GM19240 (cell line): Measurements from ENCODE around the gene RWDD4.
"Not testable (repeated sequence)": the region's sequence is repeated elsewhere in the genome, so short reads cannot be mapped to it uniquely, and the experiment has no call there.

ENCODE experiments used
- DNase-seq: peaks from one replicate; pipeline ENCODE4 v3.0.0; 2011; ENCODE audit warnings: low spot score; ENCODE audit not compliant: insufficient read length

Gene RWDD4

DNA sequence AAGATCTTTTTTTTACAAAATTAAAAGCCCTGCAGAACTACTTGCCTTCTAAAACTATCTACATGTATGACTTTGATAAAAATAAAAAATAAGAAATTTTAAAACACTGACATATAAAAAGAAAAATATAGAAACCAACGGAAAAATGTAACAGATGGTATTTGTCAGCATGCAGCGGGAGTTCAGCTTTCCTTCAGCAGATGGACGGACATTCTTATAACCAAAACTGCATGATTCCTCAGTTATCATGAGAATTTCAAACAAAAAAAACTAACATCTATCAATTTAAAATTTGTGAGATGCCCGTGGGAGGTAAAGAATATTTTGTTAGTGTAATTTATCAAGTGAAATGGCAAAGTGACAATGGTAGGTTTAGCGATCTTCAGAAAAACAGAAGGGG is 23.2 kb downstream of the RWDD4 start:
- DNase-seq = no peak

DNA sequence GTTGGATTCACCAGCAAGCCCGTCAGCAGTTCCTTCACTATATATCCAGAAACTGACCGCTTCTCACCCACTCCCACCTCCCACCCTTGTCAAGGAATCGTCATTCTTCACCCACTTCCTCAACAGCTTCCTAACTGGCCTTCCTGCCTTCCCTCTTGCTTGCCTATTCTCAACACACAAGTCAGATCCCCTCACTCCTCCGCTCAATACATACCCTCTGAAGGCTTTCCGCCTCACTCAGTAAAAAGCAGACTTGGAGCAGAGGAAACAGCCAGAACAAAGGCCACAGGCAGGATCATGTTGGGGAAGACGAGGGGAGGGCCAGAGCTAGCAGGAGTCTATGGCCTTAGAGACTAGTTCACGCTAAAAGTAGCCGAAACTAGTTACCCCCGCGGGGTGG is 23.7 kb downstream of the RWDD4 start:
- no peak for DNase-seq

- DNase-seq = no peak
Observed at GRCh38 chr4:183633476-183634400, 25.2 kb downstream of the RWDD4 start.

DNA sequence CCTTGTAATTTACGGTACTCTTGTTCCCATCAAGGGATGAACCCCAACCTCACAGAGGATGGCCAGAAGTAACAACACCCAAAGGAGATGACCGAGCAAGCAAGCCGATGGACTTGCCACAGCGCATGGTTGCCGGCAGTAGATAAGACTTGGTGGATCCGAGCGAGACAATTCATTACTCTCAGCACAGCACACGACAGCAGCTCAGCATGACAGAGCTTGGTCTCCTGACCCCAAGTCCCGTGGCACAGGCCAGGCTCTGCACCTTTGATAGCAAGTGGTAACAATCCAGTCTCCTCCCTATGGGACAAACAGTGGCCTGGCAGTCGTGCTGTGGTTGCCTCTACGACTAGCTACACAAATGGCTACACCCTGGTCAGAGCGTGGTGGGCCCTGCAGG is 26.3 kb downstream of the RWDD4 start:
- no peak for DNase-seq

DNA sequence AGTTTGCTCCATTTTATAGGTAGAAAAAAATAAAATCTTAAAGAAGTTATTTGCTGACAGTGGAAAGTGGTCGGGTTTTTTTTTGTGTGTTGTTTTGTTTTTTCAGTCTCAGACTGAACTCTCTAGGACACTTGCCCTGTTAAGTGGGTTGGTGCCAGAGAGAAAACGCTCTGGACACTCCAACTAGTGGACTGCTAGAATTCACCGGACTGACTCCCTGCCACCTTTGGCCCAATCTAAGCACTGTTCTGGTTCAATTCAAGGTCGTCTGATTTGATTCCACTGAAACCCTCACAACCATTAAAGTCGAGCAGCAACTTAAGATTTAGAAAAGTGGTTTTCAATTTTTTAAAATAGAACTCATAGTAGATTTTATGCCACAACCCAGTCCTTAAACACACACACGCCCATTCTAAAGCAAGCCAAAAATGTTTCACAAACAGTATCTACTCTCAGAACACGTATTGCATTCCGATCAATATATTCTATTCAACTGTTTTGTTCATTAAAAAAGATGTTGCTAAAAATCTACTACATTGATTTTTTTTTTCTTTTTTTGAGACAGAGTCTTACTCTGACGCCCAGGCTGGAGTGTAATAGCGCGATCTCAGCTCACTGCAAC is 27.3 kb downstream of the RWDD4 start:
- no peak for DNase-seq

DNA sequence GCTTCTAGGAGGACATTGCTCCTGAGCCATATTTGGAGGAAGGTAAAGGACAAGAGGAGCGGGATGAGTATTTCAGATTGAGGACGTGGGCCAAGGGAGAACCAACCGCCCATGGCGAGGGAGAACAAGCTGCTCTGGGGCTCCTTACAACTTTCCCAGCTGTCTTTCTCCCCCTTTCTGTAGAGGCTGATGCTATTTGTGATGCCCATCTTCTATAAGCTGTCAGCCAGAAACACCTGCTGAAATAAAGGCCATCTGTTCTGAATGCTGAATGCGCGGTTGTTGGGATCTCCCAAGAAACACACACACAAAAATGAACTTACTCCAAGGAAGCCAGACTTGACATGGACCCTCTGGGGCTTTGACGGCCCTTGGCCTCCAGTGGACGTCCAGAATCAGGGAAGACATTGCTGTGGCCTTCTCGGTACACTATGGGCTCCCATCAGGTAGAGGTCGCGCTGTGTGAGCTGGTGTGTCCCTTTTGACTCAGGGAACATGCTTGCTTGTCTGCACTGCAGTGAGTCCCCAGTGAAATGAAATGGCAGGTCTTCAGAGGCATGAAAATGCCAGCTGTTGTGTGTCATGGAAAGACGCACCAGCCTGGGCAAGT is 30.9 kb downstream of the RWDD4 start:
- no peak for DNase-seq

GRCh38 chr4:183627286-183627685 is 31.7 kb downstream of the RWDD4 start:
- not testable (repeated sequence) for DNase-seq

DNA sequence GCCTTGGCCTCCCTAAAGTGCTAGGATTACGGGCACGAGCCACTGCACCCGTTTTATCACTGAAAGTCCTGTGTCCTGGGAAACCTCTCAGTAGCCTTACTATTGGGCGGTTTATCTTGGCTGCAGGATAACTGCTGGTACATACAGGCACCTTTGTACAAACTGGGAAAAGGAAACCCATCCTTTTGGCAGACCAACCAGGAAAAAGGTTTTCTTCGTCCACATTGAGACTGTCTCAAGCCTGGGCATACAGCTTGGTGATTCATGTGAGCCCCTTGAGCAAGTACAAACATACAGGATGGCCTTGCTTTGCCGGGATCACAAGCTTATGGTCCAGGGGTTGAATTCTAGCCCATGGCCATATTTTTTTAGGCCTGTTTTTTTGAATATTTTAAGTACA is 32.8 kb downstream of the RWDD4 start:
- DNase-seq = no peak

- no peak for DNase-seq
Observed at GRCh38 chr4:183624548-183624947, 34.4 kb downstream of the RWDD4 start.

- DNase-seq = no peak
Observed at GRCh38 chr4:183621875-183622274, 37.1 kb downstream of the RWDD4 start.

DNA sequence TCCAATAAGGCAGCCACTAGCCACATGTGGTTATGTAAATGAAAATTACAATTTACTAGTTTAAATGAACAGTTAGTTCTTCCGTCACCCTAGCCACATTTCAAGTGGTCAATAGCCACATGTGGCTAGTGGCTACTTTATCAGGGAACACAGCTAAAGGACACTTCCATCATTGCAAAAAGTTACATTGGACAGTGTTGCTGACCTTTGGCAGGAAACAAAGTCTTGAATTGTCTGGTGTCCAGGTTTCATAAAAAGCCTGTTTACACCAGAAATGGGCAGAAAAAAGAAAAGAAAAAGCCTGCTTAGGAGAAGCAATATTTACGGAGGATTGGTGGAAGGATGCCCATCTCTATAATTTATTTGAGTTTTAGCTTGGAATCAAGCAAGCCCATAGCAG is 38.6 kb downstream of the RWDD4 start:
- no peak for DNase-seq

DNA sequence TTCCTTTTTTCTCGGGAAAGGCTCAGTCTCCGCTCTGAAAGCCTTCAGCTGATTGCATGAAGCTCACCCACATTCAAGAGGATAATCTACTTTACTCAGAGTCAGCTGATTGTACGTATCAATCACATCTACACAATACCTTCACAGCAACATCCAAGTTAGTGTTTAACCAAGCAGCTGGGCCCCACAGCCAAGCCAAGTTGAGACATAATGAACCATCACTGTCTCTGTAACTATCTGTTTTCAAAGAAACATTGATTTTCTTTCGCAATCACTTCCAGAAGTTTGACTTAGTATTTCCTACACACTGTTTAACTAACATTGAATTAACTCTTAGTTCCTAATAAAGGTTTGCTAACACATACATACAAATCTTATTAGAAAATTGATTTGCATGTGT is 40.3 kb downstream of the RWDD4 start:
- no peak for DNase-seq

GRCh38 chr4:183617075-183617474 is 41.9 kb downstream of the RWDD4 start:
- no peak for DNase-seq

- no peak for DNase-seq
Observed at GRCh38 chr4:183612329-183613250, 46.4 kb downstream of the RWDD4 start.

GRCh38 chr4:183611210-183611830 is 47.7 kb downstream of the RWDD4 start:
- DNase-seq = no peak

GRCh38 chr4:183610613-183611012 is 48.4 kb downstream of the RWDD4 start:
- DNase-seq = no peak

DNA sequence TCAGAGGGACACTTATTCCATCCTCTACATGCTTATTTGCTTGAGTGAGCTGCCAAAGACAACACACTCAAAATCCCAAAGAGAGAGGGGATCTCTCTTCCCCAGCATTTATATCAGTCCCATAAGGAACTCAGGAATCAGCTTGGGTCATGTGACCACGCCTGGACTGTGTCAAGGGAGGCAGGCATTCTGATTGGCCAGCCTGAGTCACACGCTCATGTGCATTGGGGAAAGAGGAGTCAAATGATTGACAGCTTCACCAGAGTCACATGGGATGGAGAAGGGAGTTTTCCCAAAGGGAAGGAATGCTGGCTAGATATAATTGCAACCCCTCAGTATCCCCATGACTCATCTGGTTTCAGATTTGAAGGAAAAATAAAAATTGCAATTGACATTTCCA is 49.0 kb downstream of the RWDD4 start:
- DNase-seq = no peak

DNA sequence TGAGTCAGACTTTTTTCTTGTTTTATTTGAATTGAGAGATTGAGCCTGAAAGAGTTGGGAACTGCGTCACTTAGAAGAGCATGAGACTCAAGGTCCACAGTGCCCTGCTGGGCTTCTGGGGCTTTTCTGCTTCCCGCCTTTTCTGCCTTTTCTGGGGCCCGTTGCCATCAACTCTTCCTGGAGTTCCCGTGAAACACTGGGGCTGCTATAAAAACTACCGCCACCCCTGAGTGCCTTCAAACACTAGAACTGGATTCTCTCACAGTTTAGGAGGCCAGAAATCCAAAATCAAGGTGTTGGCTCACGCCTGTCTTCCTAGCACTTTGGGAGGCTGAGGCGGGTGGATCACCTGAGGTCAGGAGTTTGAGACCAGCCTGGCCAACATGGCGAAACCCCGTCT is 49.8 kb downstream of the RWDD4 start:
- DNase-seq = no peak

- DNase-seq = no peak
Observed at GRCh38 chr4:183607894-183608293, 51.1 kb downstream of the RWDD4 start.

DNA sequence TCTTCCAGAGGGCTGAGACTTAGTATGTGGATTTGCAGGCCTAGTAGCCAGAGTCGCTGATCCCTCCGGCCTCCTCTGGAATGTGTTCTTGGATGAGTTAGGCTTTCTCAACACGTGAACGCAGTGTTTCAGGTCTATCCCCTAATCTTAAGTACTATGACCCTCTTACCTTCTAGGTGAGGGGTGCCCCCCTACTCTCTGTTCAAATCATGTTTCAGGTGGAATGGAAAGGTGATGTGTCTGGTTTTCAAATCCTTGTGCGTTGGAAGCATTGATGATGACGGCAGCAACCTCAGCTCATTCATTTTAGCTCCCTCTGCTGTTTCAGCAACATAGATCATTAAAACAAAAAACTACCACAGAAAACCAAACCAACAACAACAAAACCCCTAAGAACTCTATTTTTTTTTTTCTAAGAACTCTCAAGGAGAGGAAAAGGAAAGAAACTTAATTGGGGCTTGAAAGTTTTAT is 56.4 kb downstream of the RWDD4 start:
- no peak for DNase-seq

GRCh38 chr4:183601381-183601780 is 57.6 kb downstream of the RWDD4 start:
- DNase-seq = no peak
